Activated B cell treated with CpG ODN at 0.5 μM for 24 hours (primary cell): ENCODE measurements around the gene LRGUK. TPM values are rescaled to one million over a fixed set of nuclear protein-coding genes. Genes with fewer than 3 reads are reported as not detected.

Source experiments
- ATAC-seq: fragments of 200-7000 bp; cut with Tn5 transposase; one replicate; pipeline ENCODE4 v1.10.0; 2021; ENCODE audit warnings: low read depth, mild to moderate bottlenecking, moderate library complexity
- CTCF ChIA-PET: fragments of 350-600 bp; sonication (Branson Sonifier 250); formaldehyde crosslinking; loops from one replicate; lab custom pipeline; 2021; ENCODE audit warnings: antibody characterized with exemption; lab: Charles Lee
- POLR2A ChIA-PET: fragments of 350-600 bp; sonication (Branson Sonifier 250); formaldehyde crosslinking; loops from one replicate; lab custom pipeline; 2021; ENCODE audit warnings: antibody characterized with exemption; lab: Charles Lee
- DNase-seq: peaks from one replicate; pipeline ENCODE4 v3.0.0; 2022
- H3K27ac Mint-ChIP-seq: one replicate; pipeline ENCODE4 v1.8.0; 2020; ENCODE audit warnings: mixed read lengths
- H3K27me3 Mint-ChIP-seq: one replicate; pipeline ENCODE4 v1.8.0; 2021; ENCODE audit warnings: mixed read lengths
- H3K36me3 Mint-ChIP-seq: one replicate; pipeline ENCODE4 v1.8.0; 2021; ENCODE audit warnings: low read depth, mixed read lengths
- H3K4me1 Mint-ChIP-seq: one replicate; pipeline ENCODE4 v1.8.0; 2021; ENCODE audit warnings: mixed read lengths
- H3K4me3 Mint-ChIP-seq: one replicate; pipeline ENCODE4 v1.8.0; 2020; ENCODE audit warnings: mild to moderate bottlenecking, mixed read lengths
- H3K9me3 Mint-ChIP-seq: one replicate; pipeline ENCODE4 v1.8.0; 2020; ENCODE audit warnings: mixed read lengths
- CTCF ChIP-seq: fragments of 200-600 bp; IDR thresholded peaks from one replicate; pipeline ENCODE4 v1.8.0; 2022; ENCODE audit warnings: antibody characterized with exemption, mild to moderate bottlenecking
- intact Hi-C: fragments of 100-400 bp; cut with micrococcal nuclease; formaldehyde crosslinking; loops from one replicate; pipeline ENCODE4 v1.15.1; 2024
- total RNA-seq: library from RNA; stranded (reverse); gene quantifications from 2 replicates; pipeline ENCODE4 v1.2.3, GENCODE V29; 2022

LRGUK gene
- total RNA-seq, 1 donor from 2014 or later, result 1.0 TPM

DNA sequence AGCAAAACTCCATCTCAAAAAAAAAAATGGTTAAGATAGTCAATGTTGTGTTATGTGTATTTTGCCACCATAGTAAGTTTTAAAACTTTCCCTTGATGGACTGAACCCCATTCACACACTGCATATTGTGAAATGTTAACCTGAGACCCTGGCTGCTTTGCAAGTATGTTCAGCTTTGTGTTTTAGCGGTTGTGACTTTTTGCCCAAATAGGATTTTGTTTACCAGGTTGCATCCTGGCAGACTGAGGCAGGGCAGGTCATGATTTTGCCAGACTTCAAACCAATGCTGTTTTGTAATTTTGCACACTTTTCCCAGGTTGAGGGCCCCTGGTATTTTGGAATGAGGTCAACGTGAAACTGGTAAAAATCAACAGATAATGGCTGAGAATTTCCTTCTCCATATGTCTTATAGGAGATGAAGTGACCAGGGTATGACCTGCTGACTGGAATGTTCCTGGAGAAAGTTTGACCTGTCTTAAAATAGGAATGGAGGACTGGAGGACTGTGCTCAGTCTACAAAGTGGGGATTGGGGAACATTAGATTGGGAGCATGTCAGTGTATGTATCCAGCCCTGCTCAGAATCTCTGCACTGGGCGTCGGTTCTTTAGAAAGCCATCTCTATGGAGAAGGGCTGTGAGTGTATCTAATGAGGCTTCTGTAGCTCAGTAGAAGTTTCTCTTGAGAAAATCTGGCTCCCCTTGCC lies 76.2 kb downstream of the LRGUK start:
- no peaks in the 10 kb centered on the region for H3K36me3 Mint-ChIP-seq
- TF ChIP-seq CTCF, result no peak
- DNase-seq (no peak), ATAC-seq (no peak)
- ChIA-PET POLR2A (no interaction called here), CTCF (no interaction called here)
- H3K9me3 Mint-ChIP-seq, result no peaks in the 10 kb centered on the region
- no peak overlapping the region for H3K4me3 Mint-ChIP-seq
- no peak overlapping the region for H3K27ac Mint-ChIP-seq
- H3K4me1 Mint-ChIP-seq, result no peaks in the 10 kb centered on the region
- peaks cover under 1% of the 10 kb centered on the region for H3K27me3 Mint-ChIP-seq
- intact Hi-C loops, result no loop called here

GRCh38 chr7:134209322-134210015 lies 82.3 kb downstream of the LRGUK start:
- H3K27me3 Mint-ChIP-seq, result peaks cover 7% of the 10 kb centered on the region
- TF ChIP-seq CTCF, result no peak
- no peak for DNase-seq
- no peak overlapping the region for H3K4me3 Mint-ChIP-seq
- no peaks in the 10 kb centered on the region for H3K9me3 Mint-ChIP-seq
- POLR2A ChIA-PET, result no interaction called here
- H3K27ac Mint-ChIP-seq, result no peak overlapping the region
- no peaks in the 10 kb centered on the region for H3K36me3 Mint-ChIP-seq
- intact Hi-C loops, result no loop called here
- ATAC-seq, result no peak
- H3K4me1 Mint-ChIP-seq, result no peaks in the 10 kb centered on the region
- CTCF ChIA-PET, result no interaction called here

DNA sequence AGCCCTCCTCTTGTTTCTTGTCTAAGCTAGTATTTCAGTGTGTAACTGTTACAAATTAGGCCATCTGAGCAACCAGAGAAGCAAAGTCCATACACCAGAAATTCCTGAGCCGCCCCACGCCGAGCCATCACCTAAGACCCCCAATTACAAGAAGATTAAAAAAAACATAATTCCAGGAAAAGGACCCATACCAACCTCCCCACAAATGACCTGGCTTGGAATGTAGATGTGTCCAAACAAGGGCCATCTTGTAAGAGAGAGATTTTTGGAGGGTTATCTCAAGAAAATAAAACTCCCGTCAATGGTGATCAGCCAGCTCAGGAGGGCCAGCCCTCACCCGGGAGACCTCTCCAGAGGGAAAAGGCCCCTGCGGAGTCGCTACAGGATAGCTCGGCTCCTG lies 83.1 kb downstream of the LRGUK start:
- ATAC-seq, result no peak
- Mint-ChIP-seq H3K27me3 (peaks cover 7% of the 10 kb centered on the region), H3K9me3 (no peaks in the 10 kb centered on the region), H3K4me3 (no peak overlapping the region), H3K4me1 (no peaks in the 10 kb centered on the region), H3K36me3 (no peaks in the 10 kb centered on the region), H3K27ac (no peak overlapping the region)
- no peak for TF ChIP-seq CTCF
- DNase-seq, result no peak
- CTCF ChIA-PET, result no interaction called here
- POLR2A ChIA-PET, result no interaction called here
- intact Hi-C loops, result no loop called here

DNA sequence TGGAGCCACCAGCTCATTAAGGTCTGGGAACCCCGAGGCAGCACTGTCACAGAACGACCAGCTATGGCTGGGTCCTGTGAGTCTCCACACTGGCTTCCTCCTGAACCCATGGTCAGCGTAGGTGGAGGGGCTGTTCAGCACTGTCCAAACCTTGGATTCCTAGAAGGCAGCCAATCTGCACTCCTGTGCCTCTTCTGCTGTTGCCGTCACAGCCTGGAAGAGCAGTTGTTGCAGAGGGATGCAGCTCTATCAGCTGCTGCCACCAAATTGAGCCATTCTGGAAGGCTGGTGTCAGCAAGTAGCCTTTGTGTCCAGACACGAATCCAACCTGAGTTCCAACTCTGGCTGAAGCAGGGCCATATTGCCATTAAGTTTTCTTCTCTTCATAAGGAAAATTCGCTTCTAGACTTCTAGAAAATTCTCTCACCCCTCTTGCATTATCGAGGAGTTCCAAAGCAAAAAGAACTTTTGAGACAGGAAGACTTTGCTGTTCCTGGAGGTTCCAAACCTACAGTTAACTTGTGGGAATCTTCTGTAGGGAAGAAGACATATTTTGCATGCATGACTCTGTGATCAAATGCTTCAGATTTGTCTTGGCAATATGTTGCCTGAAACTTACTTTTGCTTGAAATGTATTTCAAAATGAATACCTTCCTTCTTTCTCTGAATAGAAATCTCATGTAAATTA lies 84.0 kb downstream of the LRGUK start:
- DNase-seq (no peak), ATAC-seq (no peak)
- no peak for TF ChIP-seq CTCF
- Mint-ChIP-seq H3K36me3 (no peaks in the 10 kb centered on the region), H3K27me3 (peaks cover 7% of the 10 kb centered on the region), H3K27ac (no peak overlapping the region), H3K9me3 (no peaks in the 10 kb centered on the region), H3K4me1 (no peaks in the 10 kb centered on the region), H3K4me3 (no peak overlapping the region)
- intact Hi-C loops, result no loop called here
- ChIA-PET CTCF (no interaction called here), POLR2A (no interaction called here)

DNA sequence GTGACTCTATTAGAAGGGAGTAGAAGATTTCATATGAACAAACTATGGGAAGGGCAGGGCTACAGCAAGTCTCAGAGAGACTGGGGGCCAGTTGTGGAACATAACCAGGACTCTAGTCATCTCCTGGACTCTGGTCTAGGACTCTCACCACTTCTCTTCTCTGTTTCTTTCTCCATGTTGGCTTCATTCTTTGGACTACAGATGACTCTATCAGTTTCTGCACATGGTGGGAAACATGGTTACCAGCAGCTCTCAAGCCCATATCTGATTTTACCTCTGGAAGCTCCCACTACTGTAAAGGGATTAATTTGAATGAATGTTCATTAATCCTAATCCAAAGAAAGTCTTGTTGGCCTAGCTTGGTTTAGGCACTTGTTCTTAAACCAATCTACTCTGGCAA lies 84.7 kb downstream of the LRGUK start:
- ATAC-seq (no peak), DNase-seq (no peak)
- POLR2A ChIA-PET, result no interaction called here
- no peaks in the 10 kb centered on the region for H3K36me3 Mint-ChIP-seq
- H3K27me3 Mint-ChIP-seq, result peaks cover 7% of the 10 kb centered on the region
- CTCF ChIA-PET, result no interaction called here
- no peaks in the 10 kb centered on the region for H3K9me3 Mint-ChIP-seq
- H3K4me1 Mint-ChIP-seq, result no peaks in the 10 kb centered on the region
- H3K27ac Mint-ChIP-seq, result no peak overlapping the region
- intact Hi-C loops, result no loop called here
- TF ChIP-seq CTCF, result no peak
- no peak overlapping the region for H3K4me3 Mint-ChIP-seq
